WERI-Rb-1 (cell line): ENCODE measurements around the gene CFAP97D2.

Source experiments
- DNase-seq: peaks from one replicate; pipeline ENCODE4 v3.0.0-alpha.2; 2020
- H3K27ac ChIP-seq: fragments of 250-450 bp; sonication (Bioruptor Pico); 2 replicates; pipeline ENCODE4 v1.5.1; 2020; ENCODE audit warnings: mild to moderate bottlenecking, moderate library complexity
- H3K27me3 ChIP-seq: fragments of 250-450 bp; sonication (Bioruptor Pico); 2 replicates; pipeline ENCODE4 v1.5.1; 2021; ENCODE audit warnings: mild to moderate bottlenecking, low read depth, moderate library complexity; ENCODE audit not compliant: insufficient read depth, severe bottlenecking
- H3K36me3 ChIP-seq: fragments of 250-450 bp; sonication (Bioruptor Pico); 2 replicates; pipeline ENCODE4 v1.5.1; 2020; ENCODE audit warnings: mild to moderate bottlenecking, moderate library complexity
- H3K4me3 ChIP-seq: 2 replicates; pipeline ENCODE4 v1.5.1; 2011; ENCODE audit warnings: low read depth, mild to moderate bottlenecking, control low read depth, low read length
- H3K9me3 ChIP-seq: fragments of 250-450 bp; sonication (Bioruptor Pico); 2 replicates; pipeline ENCODE4 v1.5.1; 2021; ENCODE audit warnings: mild to moderate bottlenecking, moderate library complexity; ENCODE audit not compliant: severe bottlenecking
- CTCF ChIP-seq: IDR thresholded peaks from 2 replicates; pipeline ENCODE4 v1.5.1; 2011; ENCODE audit warnings: low read depth, mild to moderate bottlenecking, control low read depth, inconsistent platforms, low read length

The CFAP97D2 gene

GRCh38 chr13:114142640-114143490, 36.2 kb upstream of the CFAP97D2 start:
- no peak overlapping the region for H3K27ac ChIP-seq
- H3K4me3 ChIP-seq, result no peak overlapping the region
- DNase-seq, result no peak
- H3K9me3 ChIP-seq, result no peaks in the 10 kb centered on the region
- TF ChIP-seq CTCF, result no peak
- H3K36me3 ChIP-seq, result no peaks in the 10 kb centered on the region
- H3K27me3 ChIP-seq, result no peaks in the 10 kb centered on the region

DNA sequence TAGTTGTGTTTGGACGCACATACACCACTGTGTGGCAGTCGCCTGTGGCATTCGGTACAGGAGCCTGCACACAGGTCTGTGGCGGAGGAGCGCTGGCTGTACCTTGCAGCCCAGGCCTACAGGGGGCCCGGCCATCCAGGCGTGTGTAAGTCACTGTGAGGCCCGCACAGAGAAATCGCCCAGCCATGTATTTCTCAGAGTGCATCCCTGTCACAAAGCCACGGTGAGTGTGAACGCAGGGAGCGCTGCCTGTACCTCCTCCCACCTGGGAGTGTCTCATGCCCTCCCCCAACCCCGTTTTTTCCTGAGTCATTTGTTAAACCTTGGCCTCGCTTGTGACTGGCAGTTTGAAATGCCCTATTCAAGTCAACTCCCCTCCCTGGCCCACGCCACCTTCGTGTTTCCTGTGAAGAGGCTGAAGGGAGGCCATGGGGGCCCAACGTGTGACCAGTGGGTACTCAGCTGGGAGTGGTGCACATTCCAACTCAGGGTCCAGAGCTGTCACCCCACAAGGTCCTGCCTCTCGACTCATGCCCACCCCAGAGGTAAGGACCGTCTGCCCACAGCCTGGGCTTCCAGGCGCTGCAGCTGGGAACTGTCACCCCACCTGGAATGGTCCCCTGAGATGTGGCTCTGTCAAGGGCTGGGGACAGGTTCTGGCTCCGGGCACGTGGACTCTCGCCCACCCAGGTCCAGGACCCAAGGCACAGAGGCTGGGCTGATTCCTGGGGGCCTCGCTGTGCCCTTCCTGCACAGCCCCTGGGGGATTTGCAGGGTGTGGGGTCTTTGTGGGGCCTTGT, 35.1 kb upstream of the CFAP97D2 start:
- peak; percentile 92 for TF ChIP-seq CTCF
- Histone ChIP-seq H3K4me3 (no peak overlapping the region), H3K27me3 (no peaks in the 10 kb centered on the region), H3K27ac (peak overlapping the region; percentile 16), H3K36me3 (no peaks in the 10 kb centered on the region), H3K9me3 (no peaks in the 10 kb centered on the region)
- peak; percentile 96 for DNase-seq

DNA sequence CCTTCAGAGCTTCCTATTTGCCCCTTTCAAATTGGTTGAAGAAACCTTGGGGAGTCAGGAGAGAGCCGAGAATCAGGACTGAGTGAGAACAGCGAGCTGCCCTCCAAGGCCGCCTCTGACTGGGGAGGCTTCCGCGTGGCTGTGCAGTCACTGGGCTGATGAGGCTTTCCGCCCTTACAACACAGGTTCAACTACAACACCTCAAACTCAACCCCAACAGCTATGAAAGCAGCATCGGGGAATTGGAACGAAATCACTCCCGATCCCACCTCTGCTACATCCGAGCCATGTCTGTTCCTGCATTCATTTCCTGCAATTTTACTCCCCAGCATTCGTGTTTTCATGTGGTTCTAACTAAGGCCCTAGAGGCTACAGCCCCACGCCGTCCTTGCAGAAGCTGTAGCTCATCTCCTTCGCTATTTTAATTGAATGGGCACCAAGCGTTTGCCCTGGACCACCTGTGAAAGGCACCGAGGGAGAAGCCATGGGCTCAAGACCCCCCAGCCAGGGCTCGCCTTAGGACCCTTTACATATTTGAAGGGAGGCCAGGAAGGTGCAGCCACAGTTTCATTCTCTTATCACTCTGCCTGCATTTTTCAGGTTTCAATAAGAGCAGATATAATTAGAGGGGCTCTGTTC, 34.3 kb upstream of the CFAP97D2 start:
- peak overlapping the region; percentile 30 for H3K27ac ChIP-seq

GRCh38 chr13:114145256-114145655, 33.8 kb upstream of the CFAP97D2 start:
- Histone ChIP-seq H3K36me3 (no peaks in the 10 kb centered on the region), H3K27ac (peak overlapping the region; percentile 30), H3K4me3 (no peak overlapping the region), H3K27me3 (no peaks in the 10 kb centered on the region), H3K9me3 (no peaks in the 10 kb centered on the region)
- DNase-seq, result peak; percentile 88
- no peak for TF ChIP-seq CTCF

More for the DNA sequence above, 34.3 kb upstream of the CFAP97D2 start:
- no peak overlapping the region for H3K4me3 ChIP-seq
- no peaks in the 10 kb centered on the region for H3K27me3 ChIP-seq
- H3K9me3 ChIP-seq, result no peaks in the 10 kb centered on the region
- no peaks in the 10 kb centered on the region for H3K36me3 ChIP-seq
- no peak for TF ChIP-seq CTCF
- DNase-seq, result no peak

- Histone ChIP-seq H3K36me3 (no peaks in the 10 kb centered on the region), H3K4me3 (no peak overlapping the region)
Measured at GRCh38 chr13:114145722-114146121, 33.3 kb upstream of the CFAP97D2 start.

More at GRCh38 chr13:114145722-114146121, 33.3 kb upstream of the CFAP97D2 start:
- no peak overlapping the region for H3K27ac ChIP-seq
- DNase-seq, result no peak
- H3K27me3 ChIP-seq, result no peaks in the 10 kb centered on the region
- no peaks in the 10 kb centered on the region for H3K9me3 ChIP-seq
- no peak for TF ChIP-seq CTCF
